ENCODE results near the gene DEFB132. TPM values are rescaled to one million over a fixed set of nuclear protein-coding genes. Genes with fewer than 3 reads are reported as not detected.

Gene DEFB132
- total RNA-seq, 1 donor from 2014 or later, result not detected

GRCh38 chr20:259981-260380 is 2.5 kb downstream of the DEFB132 start:
- DNase-seq (ENCODE audit: low read depth), result no peak
- no peak overlapping the region for H3K4me3 ChIP-seq (ENCODE audit: low read depth, low read length)
- no peak for TF ChIP-seq CTCF (conservative IDR thresholded peaks at IDR 0.05; ENCODE audit: low read depth, low read length)

DNA sequence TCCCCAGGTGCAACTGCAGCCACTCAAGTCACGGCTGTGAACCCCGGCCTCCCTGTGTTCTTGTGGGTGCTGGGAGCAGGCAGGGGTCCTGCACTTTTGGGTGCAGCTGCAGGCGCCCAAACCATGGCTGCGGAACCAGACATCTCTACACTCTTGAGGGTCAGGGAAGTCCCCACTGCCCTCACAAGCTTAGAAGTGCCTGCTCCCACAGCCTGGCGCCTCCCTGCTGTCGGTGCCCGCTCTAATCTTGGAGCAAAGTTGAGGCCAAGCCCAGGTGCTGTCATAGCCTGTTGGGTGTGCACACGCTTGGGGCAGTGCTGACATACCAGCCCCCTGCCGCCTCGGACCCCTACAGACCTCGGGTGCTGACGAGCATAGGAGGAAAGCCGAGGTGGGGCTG is 6.2 kb downstream of the DEFB132 start:
- DNase-seq (ENCODE audit: low read depth), result no peak
- H3K4me3 ChIP-seq (ENCODE audit: low read depth, low read length), result no peak overlapping the region
- no peak for TF ChIP-seq CTCF (conservative IDR thresholded peaks at IDR 0.05; ENCODE audit: low read depth, low read length)

GRCh38 chr20:266596-267562 is 9.4 kb downstream of the DEFB132 start:
- peak; percentile 83 for TF ChIP-seq CTCF (conservative IDR thresholded peaks at IDR 0.05; ENCODE audit: low read depth, low read length)
- H3K4me3 ChIP-seq (ENCODE audit: low read depth, low read length), result peak overlapping the region; percentile 59
- no peak for DNase-seq (ENCODE audit: low read depth)

DNA sequence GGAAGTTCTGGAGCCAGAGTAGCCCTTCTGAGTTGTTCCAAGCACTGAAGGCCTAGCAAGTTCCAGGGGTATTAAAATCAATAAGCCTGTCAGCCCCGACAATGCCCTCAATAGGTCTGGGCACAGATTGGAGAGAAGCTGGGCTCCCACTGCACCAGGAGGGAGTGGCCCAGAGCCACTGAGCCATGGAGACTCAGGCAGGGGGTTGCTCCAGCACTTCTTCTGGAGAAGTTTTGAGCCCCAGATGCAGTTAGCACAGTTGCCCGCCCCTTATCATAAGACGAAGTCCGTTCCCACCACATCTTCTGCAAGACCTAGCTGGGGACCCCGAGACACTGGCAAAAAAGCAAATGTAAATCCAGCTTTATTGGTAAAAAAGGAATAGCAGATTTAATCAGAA is 13.0 kb downstream of the DEFB132 start:
- no peak for TF ChIP-seq CTCF (conservative IDR thresholded peaks at IDR 0.05; ENCODE audit: low read depth, low read length)
- H3K4me3 ChIP-seq (ENCODE audit: low read depth, low read length), result no peak overlapping the region
- DNase-seq (ENCODE audit: low read depth), result no peak

- TF ChIP-seq CTCF (conservative IDR thresholded peaks at IDR 0.05; ENCODE audit: low read depth, low read length), result no peak
- no peak for DNase-seq (ENCODE audit: low read depth)
- H3K4me3 ChIP-seq (ENCODE audit: low read depth, low read length), result no peak overlapping the region
Observed at GRCh38 chr20:271069-271468, 13.5 kb downstream of the DEFB132 start.

DNA sequence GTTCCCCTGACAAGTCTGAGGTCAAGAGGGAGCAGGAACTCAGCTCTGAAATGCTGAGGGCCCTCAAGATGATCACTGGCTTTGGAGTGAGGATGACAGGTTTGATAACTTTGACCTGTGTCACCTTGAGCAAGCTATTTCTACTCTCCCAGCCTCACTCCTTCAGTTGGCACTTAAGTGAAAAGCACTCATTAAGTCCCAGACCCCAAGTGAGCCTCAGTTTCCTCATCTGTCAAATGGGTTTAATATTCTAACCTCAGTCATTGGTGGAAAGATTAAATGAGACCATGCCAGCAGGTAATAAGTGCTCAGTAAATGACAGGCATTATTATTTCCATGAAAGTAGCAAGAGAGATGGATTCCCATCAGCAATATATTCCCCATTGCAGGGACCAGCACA is 14.0 kb downstream of the DEFB132 start:
- TF ChIP-seq CTCF (conservative IDR thresholded peaks at IDR 0.05; ENCODE audit: low read depth, low read length), result no peak
- DNase-seq (ENCODE audit: low read depth), result no peak
- H3K4me3 ChIP-seq (ENCODE audit: low read depth, low read length), result no peak overlapping the region

DNA sequence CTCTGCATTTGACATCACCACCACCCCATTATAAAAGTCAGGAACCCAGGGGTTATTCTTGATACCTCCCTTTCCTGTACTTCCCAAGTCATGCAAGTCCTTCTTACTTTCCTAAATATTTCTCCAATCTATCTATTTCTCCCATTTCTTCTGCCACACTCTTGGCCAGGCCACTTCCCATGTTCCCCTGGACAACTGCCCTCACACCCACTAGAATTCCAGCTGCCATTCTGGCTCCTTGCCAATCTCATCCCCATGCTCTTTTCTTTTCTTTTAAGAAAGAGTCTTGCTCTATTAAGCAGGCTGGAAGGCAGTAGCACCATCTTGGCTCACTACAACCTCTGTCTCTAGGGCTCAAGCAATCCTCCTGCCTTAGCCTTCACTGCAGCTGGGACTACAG is 15.2 kb downstream of the DEFB132 start:
- H3K4me3 ChIP-seq (ENCODE audit: low read depth, low read length), result no peak overlapping the region
- no peak for TF ChIP-seq CTCF (conservative IDR thresholded peaks at IDR 0.05; ENCODE audit: low read depth, low read length)
- no peak for DNase-seq (ENCODE audit: low read depth)
